HL-60 (cell line): ENCODE results near the gene ST7L.

Experiments
- DNase-seq, 2 experiments: peaks; one replicate each; pipeline ENCODE4 v3.0.0-alpha.2; 2010 to 2020; ENCODE audit warnings: low read depth in 1 of 2, low spot score in 1 of 2
- H3K27ac ChIP-seq: fragments of 250-450 bp; sonication (Bioruptor Pico); replicated peaks from 2 replicates; pipeline ENCODE4 v1.5.1; 2020; ENCODE audit warnings: mild to moderate bottlenecking, moderate library complexity
- H3K27me3 ChIP-seq: fragments of 250-450 bp; sonication (Bioruptor Pico); 2 replicates; pipeline ENCODE4 v1.5.1; 2021; ENCODE audit warnings: mild to moderate bottlenecking, moderate library complexity; ENCODE audit not compliant: insufficient read depth, poor library complexity, severe bottlenecking
- H3K4me3 ChIP-seq: replicated peaks from 2 replicates; pipeline ENCODE4 v1.5.1; 2011; ENCODE audit warnings: mild to moderate bottlenecking, control low read depth, low read length; ENCODE audit not compliant: insufficient read depth
- GABPA ChIP-seq: IDR thresholded peaks from 2 replicates; pipeline ENCODE4 v1.6.1; 2012; ENCODE audit warnings: low read depth
- POLR2AphosphoS5 ChIP-seq: IDR thresholded peaks from 2 replicates; pipeline ENCODE4 v1.6.1; 2012; ENCODE audit warnings: low read depth
- REST ChIP-seq: IDR thresholded peaks from 2 replicates; pipeline ENCODE4 v1.6.1; 2012; ENCODE audit warnings: low read depth; ENCODE audit not compliant: insufficient replicate concordance
- SPI1 ChIP-seq: IDR thresholded peaks from 2 replicates; pipeline ENCODE4 v1.6.1; 2012; ENCODE audit warnings: low read depth, mild to moderate bottlenecking, borderline replicate concordance
- TF ChIP-seq, protein P1 (sequence below): IDR thresholded peaks from one replicate; pipeline ENCODE4 v1.5.1; 2011; ENCODE audit warnings: low read length, control low read depth, inconsistent platforms; ENCODE audit not compliant: insufficient read depth

ST7L gene

DNA sequence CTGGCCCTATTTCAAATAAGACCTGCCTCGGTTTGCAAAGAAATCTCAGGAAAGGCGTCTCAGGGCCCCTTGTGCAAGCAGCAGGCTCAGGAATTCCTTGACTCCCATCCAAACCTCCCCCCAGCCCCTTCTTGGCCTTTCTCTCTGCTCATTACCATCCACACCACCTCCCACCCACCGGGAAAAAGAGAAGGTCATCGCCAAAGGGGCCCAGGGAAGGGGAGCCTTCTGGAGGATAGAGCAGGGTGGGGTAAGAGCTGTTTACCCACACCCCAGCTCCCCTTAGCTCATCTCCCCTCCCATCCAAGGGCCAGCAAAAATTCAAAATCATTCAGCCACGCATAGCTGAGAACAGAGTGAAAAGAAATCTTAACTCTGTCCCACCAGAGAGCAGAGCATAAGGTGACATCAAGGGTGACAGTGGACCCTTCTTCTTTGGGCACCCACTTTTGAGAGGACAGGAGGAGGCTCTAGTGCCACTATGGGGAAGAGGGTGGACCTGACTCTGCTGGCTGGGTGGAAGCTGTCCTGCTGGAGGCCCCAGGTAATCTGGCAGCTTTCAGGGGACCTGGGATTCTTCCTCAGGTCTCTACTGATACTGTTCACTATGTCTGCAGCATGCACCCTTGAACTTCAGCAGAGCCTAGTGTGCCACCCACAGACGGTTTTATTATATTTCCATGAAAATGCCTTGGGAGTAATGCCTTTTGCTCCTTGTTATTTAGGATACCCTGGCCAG is 114.1 kb downstream of the ST7L start:
- Histone ChIP-seq H3K4me3 (no peak overlapping the region), H3K27ac (no peak overlapping the region), H3K27me3 (peaks cover 73% of the 10 kb centered on the region)
- DNase-seq, result no peak
- TF ChIP-seq SPI1, result no peak
- no peak for TF ChIP-seq POLR2AphosphoS5
- no peak for TF ChIP-seq REST
- TF ChIP-seq, protein P1, sequence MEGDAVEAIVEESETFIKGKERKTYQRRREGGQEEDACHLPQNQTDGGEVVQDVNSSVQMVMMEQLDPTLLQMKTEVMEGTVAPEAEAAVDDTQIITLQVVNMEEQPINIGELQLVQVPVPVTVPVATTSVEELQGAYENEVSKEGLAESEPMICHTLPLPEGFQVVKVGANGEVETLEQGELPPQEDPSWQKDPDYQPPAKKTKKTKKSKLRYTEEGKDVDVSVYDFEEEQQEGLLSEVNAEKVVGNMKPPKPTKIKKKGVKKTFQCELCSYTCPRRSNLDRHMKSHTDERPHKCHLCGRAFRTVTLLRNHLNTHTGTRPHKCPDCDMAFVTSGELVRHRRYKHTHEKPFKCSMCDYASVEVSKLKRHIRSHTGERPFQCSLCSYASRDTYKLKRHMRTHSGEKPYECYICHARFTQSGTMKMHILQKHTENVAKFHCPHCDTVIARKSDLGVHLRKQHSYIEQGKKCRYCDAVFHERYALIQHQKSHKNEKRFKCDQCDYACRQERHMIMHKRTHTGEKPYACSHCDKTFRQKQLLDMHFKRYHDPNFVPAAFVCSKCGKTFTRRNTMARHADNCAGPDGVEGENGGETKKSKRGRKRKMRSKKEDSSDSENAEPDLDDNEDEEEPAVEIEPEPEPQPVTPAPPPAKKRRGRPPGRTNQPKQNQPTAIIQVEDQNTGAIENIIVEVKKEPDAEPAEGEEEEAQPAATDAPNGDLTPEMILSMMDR, result no peak
- no peak for TF ChIP-seq GABPA

DNA sequence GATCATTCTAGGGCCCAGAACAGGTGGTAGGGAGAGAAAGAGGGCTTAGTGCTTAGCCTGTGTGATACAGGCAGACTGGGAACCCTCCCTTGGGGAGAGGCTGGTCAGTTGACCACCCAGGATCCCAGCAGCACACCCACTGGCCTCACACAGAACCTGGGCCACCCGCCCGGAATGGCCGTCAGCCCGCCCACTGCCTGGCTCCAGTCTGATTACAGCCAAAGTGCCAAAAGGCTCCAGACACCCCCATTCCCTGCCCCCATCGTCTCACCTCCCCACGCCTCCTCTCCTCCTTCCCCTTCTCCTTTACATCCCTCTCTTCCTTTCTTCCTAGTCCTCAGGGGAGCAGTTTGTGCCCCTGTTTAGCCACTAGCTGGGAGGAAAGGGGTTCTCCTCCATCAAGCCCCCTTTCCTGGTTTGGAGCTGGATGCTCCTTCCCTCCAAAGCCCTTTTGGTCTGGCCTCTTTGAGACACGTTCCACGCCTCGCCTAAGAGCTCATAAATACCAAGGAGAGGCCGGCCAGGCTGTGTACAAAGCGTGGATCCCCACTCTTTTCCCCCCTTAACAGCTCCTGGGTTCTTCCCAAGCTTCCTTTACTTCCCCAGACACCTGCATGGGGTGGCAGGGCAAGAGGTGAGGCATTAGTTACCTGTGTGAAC is 114.8 kb downstream of the ST7L start:
- no peak for TF ChIP-seq POLR2AphosphoS5
- no peak for TF ChIP-seq GABPA
- TF ChIP-seq REST, result no peak
- TF ChIP-seq, protein P1, result no peak
- TF ChIP-seq SPI1, result no peak

GRCh38 chr1:112502826-112503225 is 116.1 kb downstream of the ST7L start:
- no peak for DNase-seq
- peaks cover 57% of the 10 kb centered on the region for H3K27me3 ChIP-seq
- H3K4me3 ChIP-seq, result no peak overlapping the region
- TF ChIP-seq SPI1, result no peak
- TF ChIP-seq POLR2AphosphoS5, result no peak
- TF ChIP-seq, protein P1, result no peak
- TF ChIP-seq REST, result no peak
- no peak for TF ChIP-seq GABPA
- no peak overlapping the region for H3K27ac ChIP-seq

More for the DNA sequence above, 114.8 kb downstream of the ST7L start:
- H3K4me3 ChIP-seq, result no peak overlapping the region
- DNase-seq, result no peak
- H3K27me3 ChIP-seq, result peaks cover 67% of the 10 kb centered on the region
- H3K27ac ChIP-seq, result no peak overlapping the region
